ENCODE measurements around the gene NCOA3. TPM values are rescaled to one million over a fixed set of nuclear protein-coding genes. Genes with fewer than 3 reads are reported as not detected.

Gene NCOA3
- total and polyA plus RNA-seq, 2 experiments from 2014 or later, result 6.7 to 25.8 TPM

- no peaks in the 10 kb centered on the region for H3K79me2 ChIP-seq (replicated peaks; ENCODE audit: insufficient read depth)
- H3K4me1 ChIP-seq (ENCODE audit: insufficient read depth), result peaks cover 21% of the 10 kb centered on the region
- no peaks in the 10 kb centered on the region for H3K27me3 ChIP-seq (ENCODE audit: insufficient read depth)
- ATAC-seq (no peak), DNase-seq (ENCODE audit: low spot score) (no peak)
- TF ChIP-seq ZNF331 (CRISPR knock-in tag; IDR thresholded peaks at IDR 0.05; ENCODE audit: low read depth) (no peak), REST (IDR thresholded peaks at IDR 0.05; ENCODE audit: unreplicated experiment) (no peak), CTCF (conservative IDR thresholded peaks at IDR 0.05; ENCODE audit: low read depth in 2 of 2) (no peak), STAT1 (IDR thresholded peaks at IDR 0.05; ENCODE audit: unreplicated experiment) (no peak), ZNF114 (CRISPR knock-in tag; IDR thresholded peaks at IDR 0.05) (no peak), NANOG (IDR thresholded peaks at IDR 0.05; ENCODE audit: borderline replicate concordance) (no peak), EZH2 (IDR thresholded peaks at IDR 0.05; ENCODE audit: low read depth, unreplicated experiment) (no peak), ETS1 (IDR thresholded peaks at IDR 0.05) (no peak), POLR2AphosphoS5 (IDR thresholded peaks at IDR 0.05; ENCODE audit: low read depth) (no peak), CREB1 (CRISPR knock-in tag; IDR thresholded peaks at IDR 0.05; ENCODE audit: low read depth) (no peak), JUNB (IDR thresholded peaks at IDR 0.05; ENCODE audit: unreplicated experiment) (no peak), ZNF462 (CRISPR knock-in tag; IDR thresholded peaks at IDR 0.05) (no peak), EZH2phosphoT487 (IDR thresholded peaks at IDR 0.05; ENCODE audit: unreplicated experiment) (no peak)
- H4K20me1 ChIP-seq (replicated peaks; ENCODE audit: insufficient read depth), result no peaks in the 10 kb centered on the region
- H2AFZ ChIP-seq, result no peak overlapping the region
- H3K4me2 ChIP-seq, result no peak overlapping the region
- peak overlapping the region; percentile 44; the same call in 1 of the 2 replicates for H3K27ac Mint-ChIP-seq
- no peaks in the 10 kb centered on the region for H3K9me2 ChIP-seq (ENCODE audit: insufficient read depth)
- H3K4me1 Mint-ChIP-seq, result peaks cover 44% of the 10 kb centered on the region
- H3K4me3 Mint-ChIP-seq, result no peak overlapping the region
- H3K9me3 Mint-ChIP-seq, result no peaks in the 10 kb centered on the region
- H3K36me3 ChIP-seq (ENCODE audit: insufficient read depth), result peaks cover 14% of the 10 kb centered on the region; the same call in 1 of the 2 replicates
- H3K36me3 Mint-ChIP-seq (ENCODE audit: low read depth), result peaks cover 57% of the 10 kb centered on the region
- H3K27me3 Mint-ChIP-seq (ENCODE audit: insufficient read depth, low read depth, poor library complexity), result peaks cover 3% of the 10 kb centered on the region
- no peak overlapping the region for H3K4me3 ChIP-seq
- H3F3A ChIP-seq (replicated peaks; ENCODE audit: low read depth), result 0 out of 2 replicates have a peak, but pooled peaks cover 3% of the 10 kb centered on the region
- H3K27ac ChIP-seq (ENCODE audit: low read depth), result peak overlapping the region; percentile 74
Measured at GRCh38 chr20:47647994-47648393, 146.3 kb downstream of the NCOA3 start.

Measured in GM23338 (cell line).